Astrocyte of the spinal cord (primary cell): ENCODE data around the gene TRIM50.
"Not testable (repeated sequence)": the region's sequence is repeated elsewhere in the genome, so short reads cannot be mapped to it uniquely, and the experiment has no call there.

ENCODE experiments used
- DNase-seq: peaks from one replicate; pipeline ENCODE4 v3.0.0; 2011; ENCODE audit warnings: low read depth, low spot score
- H3K4me3 ChIP-seq: 2 replicates; pipeline ENCODE4 v1.5.1; 2011; ENCODE audit warnings: low read depth, mild to moderate bottlenecking, low read length, moderate library complexity
- in situ Hi-C: cut with HindIII; loops from 2 replicates; pipeline ENCODE4 v1.10.0; 2017; ENCODE audit warnings: low sequenced_read_pairs
- TF ChIP-seq, protein P1 (sequence below): IDR thresholded peaks from 2 replicates; pipeline ENCODE4 v1.5.1; 2012; ENCODE audit warnings: low read depth, mild to moderate bottlenecking, low read length, inconsistent platforms

The TRIM50 gene

DNA sequence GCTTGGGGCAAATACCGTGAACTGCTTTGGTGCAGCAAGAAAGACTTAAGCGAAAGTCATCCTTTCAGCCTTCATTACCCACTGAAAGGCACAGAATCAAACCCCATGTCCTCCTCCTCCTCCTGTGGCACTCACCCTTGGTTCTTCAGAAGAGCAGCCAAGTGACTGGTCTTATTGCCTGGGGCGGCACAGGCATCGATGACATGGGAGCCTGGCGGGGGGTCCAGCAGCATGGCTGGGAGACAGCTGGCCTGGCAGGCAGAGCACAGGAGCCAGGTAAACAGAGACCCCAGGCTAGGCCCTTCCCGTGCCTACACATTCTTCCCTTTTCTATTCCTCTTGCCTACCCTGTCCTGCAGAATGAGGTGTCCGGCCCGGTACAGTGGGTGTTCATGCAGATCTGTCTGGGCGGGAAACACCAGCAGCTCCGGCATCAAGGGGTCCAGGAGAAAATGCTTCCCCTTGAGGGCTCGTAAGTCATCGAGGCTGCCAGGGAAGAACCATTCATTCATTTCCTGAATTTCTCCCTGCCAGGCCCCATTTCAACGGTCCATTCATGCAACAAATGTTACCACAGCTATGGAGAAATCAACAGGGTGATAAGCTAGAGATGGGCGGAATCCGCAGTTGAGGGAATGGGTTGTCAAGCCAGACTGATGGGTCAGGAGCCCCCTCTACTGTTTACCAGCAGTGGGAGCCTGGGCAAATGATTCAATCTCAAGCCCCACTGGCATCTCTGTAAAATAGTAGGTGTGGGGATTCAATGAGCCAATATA is 23.1 kb downstream of the TRIM50 start:
- H3K4me3 ChIP-seq, in situ Hi-C loops, DNase-seq: not testable (repeated sequence)
- TF ChIP-seq, protein P1, sequence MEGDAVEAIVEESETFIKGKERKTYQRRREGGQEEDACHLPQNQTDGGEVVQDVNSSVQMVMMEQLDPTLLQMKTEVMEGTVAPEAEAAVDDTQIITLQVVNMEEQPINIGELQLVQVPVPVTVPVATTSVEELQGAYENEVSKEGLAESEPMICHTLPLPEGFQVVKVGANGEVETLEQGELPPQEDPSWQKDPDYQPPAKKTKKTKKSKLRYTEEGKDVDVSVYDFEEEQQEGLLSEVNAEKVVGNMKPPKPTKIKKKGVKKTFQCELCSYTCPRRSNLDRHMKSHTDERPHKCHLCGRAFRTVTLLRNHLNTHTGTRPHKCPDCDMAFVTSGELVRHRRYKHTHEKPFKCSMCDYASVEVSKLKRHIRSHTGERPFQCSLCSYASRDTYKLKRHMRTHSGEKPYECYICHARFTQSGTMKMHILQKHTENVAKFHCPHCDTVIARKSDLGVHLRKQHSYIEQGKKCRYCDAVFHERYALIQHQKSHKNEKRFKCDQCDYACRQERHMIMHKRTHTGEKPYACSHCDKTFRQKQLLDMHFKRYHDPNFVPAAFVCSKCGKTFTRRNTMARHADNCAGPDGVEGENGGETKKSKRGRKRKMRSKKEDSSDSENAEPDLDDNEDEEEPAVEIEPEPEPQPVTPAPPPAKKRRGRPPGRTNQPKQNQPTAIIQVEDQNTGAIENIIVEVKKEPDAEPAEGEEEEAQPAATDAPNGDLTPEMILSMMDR = peak; percentile 14

DNA sequence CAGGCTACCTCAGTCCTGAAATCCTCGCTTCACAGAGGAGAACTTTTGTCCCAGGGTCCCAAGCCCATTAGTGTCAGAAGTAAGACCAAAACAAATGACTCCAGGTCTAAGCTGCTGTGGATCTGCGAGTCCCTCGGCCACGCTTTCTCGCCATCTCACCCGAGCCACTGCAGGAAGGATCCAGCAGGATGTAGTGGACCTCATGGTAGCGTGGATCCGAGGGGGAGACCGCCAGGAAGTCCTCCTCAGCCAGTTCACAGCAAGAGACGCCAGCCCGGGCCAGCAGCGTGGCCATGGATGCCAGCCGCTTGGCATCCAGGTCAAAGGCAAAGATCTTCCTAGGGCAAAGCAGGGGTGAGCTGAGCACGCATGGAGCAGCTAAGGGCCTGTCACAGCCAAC is 23.8 kb downstream of the TRIM50 start:
- in situ Hi-C loops = no loop called here

DNA sequence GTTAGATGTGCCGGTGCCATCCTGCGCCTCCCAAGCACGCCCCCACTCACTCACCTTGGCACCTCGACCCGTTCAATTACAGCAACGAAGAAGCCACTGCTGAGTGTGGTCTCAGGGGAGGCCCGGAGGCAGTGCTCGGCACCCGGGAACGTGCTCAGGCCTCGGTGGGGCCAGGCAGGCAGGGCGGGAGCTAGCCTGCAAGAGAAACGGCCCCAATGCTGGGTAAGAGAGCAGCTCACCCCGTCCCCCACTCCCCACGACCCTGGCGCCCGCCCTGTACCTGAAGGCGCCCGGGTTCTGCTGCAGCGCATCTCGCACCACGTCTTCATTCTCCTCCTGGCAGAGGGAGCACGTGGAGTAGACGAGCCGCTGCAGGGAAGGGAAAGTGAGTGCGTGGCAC is 24.3 kb downstream of the TRIM50 start:
- H3K4me3 ChIP-seq = no peak overlapping the region
- in situ Hi-C loops = no loop called here
- DNase-seq = no peak
- TF ChIP-seq, protein P1 = no peak

More for the DNA sequence above, 23.8 kb downstream of the TRIM50 start:
- DNase-seq = no peak
- TF ChIP-seq, protein P1 = no peak
- no peak overlapping the region for H3K4me3 ChIP-seq

DNA sequence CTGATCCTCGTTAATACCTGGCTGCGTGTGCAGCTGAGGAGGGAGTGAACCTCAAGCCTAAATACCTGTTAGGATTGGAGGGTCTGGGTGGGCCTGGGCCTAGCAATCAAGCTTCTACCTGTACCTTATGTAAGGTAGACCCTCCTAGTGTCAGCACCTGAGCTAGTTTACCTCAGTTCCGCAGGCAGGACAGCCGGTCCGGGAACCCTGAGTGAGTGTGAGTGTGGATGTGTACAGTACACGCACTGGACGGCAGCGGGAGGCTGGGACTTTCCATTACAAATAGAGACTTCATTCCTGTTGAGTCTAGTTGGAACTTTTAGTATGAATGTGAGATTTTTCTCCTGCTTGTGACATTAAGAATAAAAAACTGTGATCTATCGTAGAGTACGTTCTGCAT is 25.0 kb downstream of the TRIM50 start:
- H3K4me3 ChIP-seq, DNase-seq, in situ Hi-C loops: not testable (repeated sequence)

DNA sequence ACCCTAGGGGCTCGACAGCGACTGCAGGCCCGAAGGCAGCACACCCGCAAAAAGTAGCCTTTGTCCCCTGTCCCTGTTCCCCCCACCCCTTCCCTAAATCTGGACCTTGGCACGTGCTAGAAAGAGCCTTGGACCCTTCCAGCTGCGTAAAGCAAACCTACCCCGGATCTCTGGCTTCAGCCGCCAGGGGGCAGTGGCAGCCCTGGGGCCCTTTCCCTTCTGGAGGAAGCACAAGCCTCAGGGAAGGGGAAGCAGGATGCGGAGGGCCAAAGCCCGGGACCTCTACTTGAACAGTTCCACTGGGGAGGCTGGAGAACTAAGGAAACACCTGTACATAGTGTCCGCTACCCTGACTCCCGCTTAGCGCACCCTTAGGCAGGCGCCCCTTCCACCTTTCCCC is 26.8 kb downstream of the TRIM50 start:
- H3K4me3 ChIP-seq, in situ Hi-C loops, DNase-seq: not testable (repeated sequence)

DNA sequence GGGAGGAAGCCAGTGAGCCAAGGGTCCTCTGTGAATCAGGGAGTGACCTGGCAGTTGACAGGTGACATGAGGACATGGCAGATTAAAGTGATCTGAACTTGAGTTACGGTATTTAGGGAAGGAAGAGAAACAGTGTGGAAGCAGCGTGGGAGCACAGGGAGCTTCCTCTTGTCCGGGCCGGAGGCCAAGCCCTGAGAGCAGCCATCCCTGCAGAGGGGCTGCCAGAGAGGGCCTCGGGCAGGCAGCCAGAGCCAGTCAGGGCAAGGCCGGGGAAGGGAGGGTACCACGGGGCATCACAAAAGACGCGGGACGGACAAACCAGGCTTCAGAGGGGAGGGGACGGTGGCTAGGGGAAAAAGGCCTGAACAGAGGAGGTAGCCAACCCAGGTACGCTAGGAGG is 28.1 kb downstream of the TRIM50 start:
- in situ Hi-C loops = not testable (repeated sequence)

DNA sequence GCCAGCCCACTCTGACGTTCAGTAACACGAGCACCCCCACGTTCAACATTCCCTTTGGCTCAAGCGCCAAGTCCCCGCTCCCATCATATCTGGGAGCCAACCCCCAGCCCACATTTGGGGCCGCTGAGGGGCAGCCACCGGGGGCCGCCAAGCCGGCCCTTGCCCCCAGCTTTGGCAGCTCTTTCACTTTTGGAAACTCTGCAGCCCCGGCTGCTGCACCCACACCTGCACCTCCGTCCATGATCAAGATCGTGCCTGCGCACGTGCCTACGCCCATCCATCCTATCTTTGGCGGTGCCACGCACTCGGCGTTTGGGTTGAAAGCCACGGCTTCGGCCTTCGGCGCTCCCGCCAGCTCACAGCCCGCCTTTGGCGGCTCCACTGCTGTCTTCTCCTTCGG is 30.2 kb downstream of the TRIM50 start:
- H3K4me3 ChIP-seq, DNase-seq, in situ Hi-C loops: not testable (repeated sequence)

More for the DNA sequence above, 28.1 kb downstream of the TRIM50 start:
- not testable (repeated sequence) for H3K4me3 ChIP-seq, DNase-seq

DNA sequence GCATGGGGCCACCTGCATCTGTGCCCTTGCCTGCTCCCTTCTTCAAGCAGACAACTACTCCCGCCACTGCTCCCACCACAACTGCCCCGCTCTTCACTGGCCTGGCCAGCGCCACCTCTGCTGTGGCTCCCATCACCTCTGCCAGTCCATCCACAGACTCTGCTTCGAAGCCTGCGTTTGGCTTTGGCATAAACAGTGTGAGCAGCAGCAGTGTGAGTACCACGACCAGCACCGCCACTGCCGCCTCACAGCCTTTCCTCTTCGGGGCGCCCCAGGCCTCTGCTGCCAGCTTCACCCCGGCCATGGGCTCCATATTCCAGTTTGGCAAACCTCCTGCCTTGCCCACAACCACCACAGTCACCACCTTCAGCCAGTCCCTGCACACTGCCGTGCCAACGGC is 30.6 kb downstream of the TRIM50 start:
- DNase-seq, H3K4me3 ChIP-seq, in situ Hi-C loops: not testable (repeated sequence)

DNA sequence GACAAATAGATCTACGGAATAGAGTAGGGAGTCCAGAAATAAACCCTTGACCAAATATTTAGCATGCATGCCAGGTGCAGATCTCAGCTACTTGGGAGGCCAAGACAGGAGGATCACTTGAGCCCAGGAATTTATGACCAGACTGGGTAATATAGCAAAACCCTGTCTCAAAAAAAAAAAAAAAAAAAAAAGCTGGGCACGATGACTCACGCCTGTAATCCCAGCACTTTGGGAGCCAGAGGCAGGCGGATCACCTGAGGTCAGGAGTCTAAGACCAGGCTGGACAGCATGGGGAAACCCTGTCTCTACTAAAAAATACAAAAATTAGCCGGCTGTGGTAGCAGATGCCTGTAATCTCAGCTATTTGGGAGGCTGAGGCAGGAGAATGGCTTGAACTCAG is 50.7 kb downstream of the TRIM50 start:
- H3K4me3 ChIP-seq, in situ Hi-C loops: not testable (repeated sequence)

DNA sequence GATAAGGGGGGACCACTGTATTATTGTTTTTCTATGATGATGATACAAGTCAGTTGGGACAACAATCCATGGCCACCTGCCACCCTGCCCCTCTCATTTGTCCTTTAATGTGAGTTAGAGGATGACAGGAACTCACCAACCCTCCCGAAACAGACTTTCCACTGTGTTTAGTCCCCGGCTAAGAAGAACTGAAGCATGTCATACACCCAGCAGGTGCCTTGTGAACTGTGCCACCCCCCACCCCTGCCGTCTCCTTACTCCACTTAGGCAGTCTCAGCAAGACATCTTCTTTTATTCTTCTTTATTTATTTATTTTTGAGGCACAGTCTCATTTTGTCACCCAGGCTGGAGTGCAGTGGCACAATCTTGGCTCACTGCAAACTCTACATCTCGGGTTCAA is 60.1 kb downstream of the TRIM50 start:
- H3K4me3 ChIP-seq, in situ Hi-C loops, DNase-seq: not testable (repeated sequence)

More for the DNA sequence above, 50.7 kb downstream of the TRIM50 start:
- DNase-seq = not testable (repeated sequence)

DNA sequence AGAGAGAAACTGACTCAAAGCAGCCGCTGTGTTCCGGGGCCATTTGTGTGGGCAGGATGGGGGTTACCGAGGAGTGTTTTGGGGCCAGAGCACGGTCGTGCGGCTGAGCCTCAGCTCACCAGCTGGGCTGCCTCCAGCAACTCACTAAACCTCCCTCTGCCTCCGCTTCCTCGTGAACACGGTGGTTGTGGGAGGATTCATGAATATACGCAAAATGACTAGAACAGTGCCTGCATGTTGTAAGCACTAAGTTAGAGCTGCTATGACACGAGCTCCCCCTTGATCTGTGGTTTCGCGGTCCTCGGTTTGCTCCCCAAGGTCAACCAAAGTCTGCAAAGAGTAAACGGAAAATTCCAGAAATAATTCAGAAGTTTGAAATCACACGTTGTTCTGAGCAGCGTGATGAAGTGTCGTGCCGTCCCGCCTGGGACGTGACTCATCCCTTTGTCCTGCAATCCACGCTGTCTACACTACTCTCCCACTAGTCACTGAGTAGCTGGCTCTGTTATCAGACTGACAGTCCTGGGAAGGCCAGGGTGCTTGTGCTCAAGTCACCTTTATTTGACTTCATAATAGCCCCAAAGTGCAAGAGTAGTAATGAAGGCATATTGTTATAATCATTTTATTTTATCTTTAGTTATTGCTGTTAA is 61.0 kb downstream of the TRIM50 start:
- DNase-seq, H3K4me3 ChIP-seq, in situ Hi-C loops: not testable (repeated sequence)
